ENCODE results near the gene KCNQ2. TPM values are rescaled to one million over a fixed set of nuclear protein-coding genes. Genes with fewer than 3 reads are reported as not detected.

KCNQ2 gene
- total and polyA plus RNA-seq, 4 donors: not detected

DNA sequence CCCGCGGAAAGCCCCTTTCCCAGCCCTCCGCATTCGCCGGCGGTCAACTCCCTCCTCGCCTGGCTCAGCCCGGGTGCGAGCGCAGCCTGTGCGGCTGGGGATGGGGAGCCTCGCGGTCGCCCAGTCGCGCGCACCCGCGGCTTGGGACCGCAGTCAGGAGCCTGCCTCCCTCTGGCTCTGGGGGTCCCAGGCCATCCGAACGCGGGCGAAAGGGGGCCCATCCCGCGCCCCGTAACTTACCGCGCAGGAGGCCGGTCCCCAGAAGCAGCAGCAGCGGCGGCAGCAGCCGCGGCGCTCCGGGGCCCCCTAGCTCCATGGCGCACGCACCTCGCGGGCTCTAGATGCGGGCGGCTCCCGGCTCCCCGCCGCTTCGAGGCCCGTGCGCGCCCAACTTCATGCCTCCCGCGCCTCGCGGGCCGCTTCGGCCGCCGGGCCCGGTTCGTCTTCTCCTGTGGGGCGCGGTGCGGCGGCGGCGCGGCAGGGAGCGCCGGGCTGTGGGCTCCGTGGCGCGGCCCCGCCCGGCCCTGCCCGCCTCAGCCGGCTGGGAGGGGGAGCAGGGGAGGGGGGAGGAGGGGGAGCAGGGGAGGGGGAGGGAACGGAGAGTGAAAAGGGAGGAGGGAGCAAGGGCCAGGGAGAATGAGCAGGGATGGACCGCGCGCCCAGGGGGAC, 111.5 kb downstream of the KCNQ2 start, which contains the start of gene CHRNA4:
Gene CHRNA4, minus strand, starts transcription at position 500 of the 669 bp plus-strand sequence. Its CDS starts 184 bp downstream, at position 316.
- H3K4me3 ChIP-seq (ENCODE audit: low read length in 2 of 2): no peak within 1 kb of the TSS
- 1% methylated on average over 57 to 77 of the region's 79 CpGs for WGBS, 2 donors
- no peaks in the 10 kb centered on the region for H3K4me1 ChIP-seq (ENCODE audit: control insufficient read depth in 1 of 2, insufficient read depth in 2 of 2, low read length in 2 of 2)
- intact Hi-C loops (cut with DNase I): no loop called here
- H3K27ac ChIP-seq (ENCODE audit: low read depth in 1 of 2, low read length in 2 of 2): no peak within 1 kb of the TSS
- ATAC-seq (ENCODE audit: low FRiP score) (no peak), DNase-seq (no peak)
- no peaks in the 10 kb centered on the region for H3K27me3 ChIP-seq (ENCODE audit: control insufficient read depth in 1 of 2, insufficient read depth in 2 of 2, low read length in 1 of 2)
- no peaks in the 10 kb centered on the region for H3K36me3 ChIP-seq (ENCODE audit: control insufficient read depth in 1 of 2, insufficient read depth in 2 of 2, low read length in 1 of 2)
- H3K9me3 ChIP-seq (ENCODE audit: control insufficient read depth, low read length): no peaks in the 10 kb centered on the region

- Histone ChIP-seq H3K4me1 (ENCODE audit: control insufficient read depth in 1 of 2, insufficient read depth in 2 of 2, low read length in 2 of 2) (no peaks in the 10 kb centered on the region), H3K27ac (ENCODE audit: low read depth in 1 of 2, low read length in 2 of 2) (no peak overlapping the region), H3K9me3 (ENCODE audit: control insufficient read depth, low read length) (no peaks in the 10 kb centered on the region), H3K36me3 (ENCODE audit: control insufficient read depth in 1 of 2, insufficient read depth in 2 of 2, low read length in 1 of 2) (no peaks in the 10 kb centered on the region), H3K27me3 (ENCODE audit: control insufficient read depth in 1 of 2, insufficient read depth in 2 of 2, low read length in 1 of 2) (no peaks in the 10 kb centered on the region), H3K4me3 (ENCODE audit: low read length in 2 of 2) (no peak overlapping the region)
- ATAC-seq (ENCODE audit: low FRiP score) (no peak), DNase-seq (no peak)
- intact Hi-C loops (cut with DNase I): no loop called here
- WGBS, 2 donors: 21 to 22% methylated on average over 28 to 38 of the region's 38 CpGs
Observed at GRCh38 chr20:63359937-63360849, 112.3 kb downstream of the KCNQ2 start.

DNA sequence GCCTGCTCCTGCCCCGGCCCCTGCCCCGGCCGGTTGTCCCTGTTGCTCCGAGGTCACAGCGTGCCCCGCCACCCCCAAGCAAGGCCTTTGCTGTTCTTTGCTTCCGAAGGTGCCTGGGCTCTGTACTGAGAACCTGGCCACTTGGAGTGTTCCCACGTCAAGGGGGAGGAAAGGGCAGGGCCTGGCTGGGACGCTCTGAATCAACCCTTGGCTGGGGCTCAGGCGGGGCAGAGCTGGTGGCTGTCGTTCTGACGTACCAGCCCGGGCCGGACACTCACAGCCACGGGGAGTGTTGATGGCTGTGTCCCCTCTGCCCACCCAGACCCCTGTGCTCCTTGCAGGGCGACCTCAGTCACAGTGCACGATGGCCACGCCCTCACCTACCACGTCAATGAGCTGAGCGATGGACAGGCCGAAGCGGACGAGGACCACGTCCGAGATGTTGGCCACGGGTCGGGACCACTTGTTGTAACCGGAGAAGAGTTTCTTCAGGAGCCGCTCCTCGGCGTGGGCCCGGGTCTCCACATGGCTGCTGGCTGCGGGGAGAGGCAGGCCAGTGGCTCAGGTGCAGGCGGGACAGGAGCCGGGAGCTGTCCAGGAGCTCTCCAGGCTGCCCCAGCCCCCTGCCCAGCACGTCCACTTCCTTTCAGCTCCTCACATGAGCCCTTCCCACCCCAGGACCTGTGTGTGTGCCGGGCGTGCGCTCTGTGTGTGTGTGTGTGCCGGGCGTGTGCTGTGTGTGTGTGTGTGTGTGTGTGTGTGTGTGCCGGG, 113.1 kb downstream of the KCNQ2 start:
- no peak for ATAC-seq (ENCODE audit: low FRiP score)
- Histone ChIP-seq H3K4me3 (ENCODE audit: low read length in 2 of 2) (no peak overlapping the region), H3K27ac (ENCODE audit: low read depth in 1 of 2, low read length in 2 of 2) (no peak overlapping the region), H3K4me1 (ENCODE audit: control insufficient read depth in 1 of 2, insufficient read depth in 2 of 2, low read length in 2 of 2) (no peaks in the 10 kb centered on the region), H3K27me3 (ENCODE audit: control insufficient read depth in 1 of 2, insufficient read depth in 2 of 2, low read length in 1 of 2) (no peaks in the 10 kb centered on the region), H3K9me3 (ENCODE audit: control insufficient read depth, low read length) (no peaks in the 10 kb centered on the region), H3K36me3 (ENCODE audit: control insufficient read depth in 1 of 2, insufficient read depth in 2 of 2, low read length in 1 of 2) (no peaks in the 10 kb centered on the region)
- intact Hi-C loops (cut with DNase I): no loop called here
- 76 to 77% methylated on average over 42 of the region's 42 CpGs for WGBS, 2 donors
- DNase-seq: no peak

- Histone ChIP-seq H3K9me3 (ENCODE audit: control insufficient read depth, low read length) (no peaks in the 10 kb centered on the region), H3K4me3 (ENCODE audit: low read length in 2 of 2) (no peak overlapping the region), H3K36me3 (ENCODE audit: control insufficient read depth in 1 of 2, insufficient read depth in 2 of 2, low read length in 1 of 2) (no peaks in the 10 kb centered on the region), H3K27me3 (ENCODE audit: control insufficient read depth in 1 of 2, insufficient read depth in 2 of 2, low read length in 1 of 2) (no peaks in the 10 kb centered on the region), H3K27ac (ENCODE audit: low read depth in 1 of 2, low read length in 2 of 2) (no peak overlapping the region), H3K4me1 (ENCODE audit: control insufficient read depth in 1 of 2, insufficient read depth in 2 of 2, low read length in 2 of 2) (no peaks in the 10 kb centered on the region)
- no peak for DNase-seq
- WGBS, 2 donors: 72 to 73% methylated on average over 26 of the region's 26 CpGs
- ATAC-seq (ENCODE audit: low FRiP score): no peak
- intact Hi-C loops (cut with DNase I): no loop called here
Observed at GRCh38 chr20:63357921-63358905, 114.2 kb downstream of the KCNQ2 start.

DNA sequence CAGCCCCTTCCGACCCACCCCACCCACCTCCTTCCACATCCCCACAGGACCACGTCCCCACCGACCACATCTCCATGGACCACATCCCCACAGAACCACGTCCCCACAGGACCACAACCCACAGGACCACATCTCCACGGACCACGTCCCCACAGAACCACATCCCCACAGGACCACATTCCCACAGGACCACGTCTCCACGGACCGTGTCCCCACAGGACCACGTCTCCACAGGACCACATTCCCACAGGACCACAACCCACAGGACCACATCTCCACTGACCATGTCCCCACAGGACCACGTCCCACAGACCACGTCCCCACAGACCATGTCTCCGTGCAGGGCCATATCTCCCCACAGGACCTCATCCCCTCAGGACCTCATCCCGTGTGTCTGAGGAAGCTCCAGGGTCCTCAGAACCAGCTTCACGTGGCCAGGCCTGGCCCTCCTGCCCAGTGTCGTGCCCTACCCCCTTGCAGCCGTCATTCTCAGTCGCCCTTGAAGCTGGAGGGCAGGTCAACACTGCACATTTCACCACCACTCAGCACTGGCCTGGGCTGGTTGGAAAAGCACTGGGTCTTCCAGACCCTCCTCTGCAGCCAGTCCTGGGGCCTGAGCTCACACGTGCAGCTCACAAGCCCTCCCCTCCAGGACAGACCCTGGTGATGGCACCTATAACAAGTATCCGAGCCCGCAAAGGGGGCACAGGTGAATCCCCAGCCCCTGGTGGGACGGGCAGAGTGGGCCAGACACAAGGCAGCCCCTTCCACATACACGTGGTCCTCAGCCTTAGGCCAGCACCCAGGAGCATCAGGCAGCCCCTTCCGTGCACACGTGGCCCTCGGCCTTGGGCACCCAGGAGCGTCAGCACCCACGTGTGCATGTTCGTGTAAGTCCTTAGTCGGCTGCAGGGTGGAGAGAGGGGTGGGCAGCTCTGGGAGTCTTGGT, 115.2 kb downstream of the KCNQ2 start:
- ATAC-seq (ENCODE audit: low FRiP score): no peak
- no peaks in the 10 kb centered on the region for H3K27me3 ChIP-seq (ENCODE audit: control insufficient read depth in 1 of 2, insufficient read depth in 2 of 2, low read length in 1 of 2)

DNA sequence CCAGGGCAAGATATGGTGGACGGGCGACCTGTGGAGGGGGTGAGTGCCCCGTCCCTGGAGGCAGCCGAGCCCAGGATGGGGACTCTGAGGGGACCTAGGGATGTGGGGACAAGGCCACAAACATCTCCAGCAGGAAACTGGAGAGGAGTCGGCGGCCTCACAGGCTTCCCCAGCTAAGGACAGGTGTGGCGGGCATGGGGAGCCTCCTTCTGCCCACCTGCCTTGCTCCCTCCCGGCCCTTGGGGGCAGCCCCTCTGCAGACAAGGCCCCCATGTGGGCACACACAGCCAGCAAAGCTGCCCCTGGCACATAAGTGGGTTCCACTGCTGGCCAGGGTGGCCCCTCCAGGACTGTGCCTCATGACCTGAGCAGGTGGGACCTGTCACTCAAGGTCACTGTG, 115.9 kb downstream of the KCNQ2 start:
- DNase-seq (no peak), ATAC-seq (ENCODE audit: low FRiP score) (no peak)
- H3K9me3 ChIP-seq (ENCODE audit: control insufficient read depth, low read length): no peaks in the 10 kb centered on the region
- WGBS, 2 donors: 87 to 89% methylated on average over 8 of the region's 8 CpGs
- no peaks in the 10 kb centered on the region for H3K4me1 ChIP-seq (ENCODE audit: control insufficient read depth in 1 of 2, insufficient read depth in 2 of 2, low read length in 2 of 2)
- no peak overlapping the region for H3K4me3 ChIP-seq (ENCODE audit: low read length in 2 of 2)
- H3K27ac ChIP-seq (ENCODE audit: low read depth in 1 of 2, low read length in 2 of 2): no peak overlapping the region
- no peaks in the 10 kb centered on the region for H3K27me3 ChIP-seq (ENCODE audit: control insufficient read depth in 1 of 2, insufficient read depth in 2 of 2, low read length in 1 of 2)
- no peaks in the 10 kb centered on the region for H3K36me3 ChIP-seq (ENCODE audit: control insufficient read depth in 1 of 2, insufficient read depth in 2 of 2, low read length in 1 of 2)
- intact Hi-C loops (cut with DNase I): no loop called here

More for the DNA sequence above, 115.2 kb downstream of the KCNQ2 start:
- Histone ChIP-seq H3K4me3 (ENCODE audit: low read length in 2 of 2) (no peak overlapping the region), H3K27ac (ENCODE audit: low read depth in 1 of 2, low read length in 2 of 2) (no peak overlapping the region), H3K36me3 (ENCODE audit: control insufficient read depth in 1 of 2, insufficient read depth in 2 of 2, low read length in 1 of 2) (no peaks in the 10 kb centered on the region), H3K9me3 (ENCODE audit: control insufficient read depth, low read length) (no peaks in the 10 kb centered on the region), H3K4me1 (ENCODE audit: control insufficient read depth in 1 of 2, insufficient read depth in 2 of 2, low read length in 2 of 2) (no peaks in the 10 kb centered on the region)
- intact Hi-C loops (cut with DNase I): no loop called here
- WGBS, 2 donors: 77 to 78% methylated on average over 28 to 30 of the region's 30 CpGs
- no peak for DNase-seq

DNA sequence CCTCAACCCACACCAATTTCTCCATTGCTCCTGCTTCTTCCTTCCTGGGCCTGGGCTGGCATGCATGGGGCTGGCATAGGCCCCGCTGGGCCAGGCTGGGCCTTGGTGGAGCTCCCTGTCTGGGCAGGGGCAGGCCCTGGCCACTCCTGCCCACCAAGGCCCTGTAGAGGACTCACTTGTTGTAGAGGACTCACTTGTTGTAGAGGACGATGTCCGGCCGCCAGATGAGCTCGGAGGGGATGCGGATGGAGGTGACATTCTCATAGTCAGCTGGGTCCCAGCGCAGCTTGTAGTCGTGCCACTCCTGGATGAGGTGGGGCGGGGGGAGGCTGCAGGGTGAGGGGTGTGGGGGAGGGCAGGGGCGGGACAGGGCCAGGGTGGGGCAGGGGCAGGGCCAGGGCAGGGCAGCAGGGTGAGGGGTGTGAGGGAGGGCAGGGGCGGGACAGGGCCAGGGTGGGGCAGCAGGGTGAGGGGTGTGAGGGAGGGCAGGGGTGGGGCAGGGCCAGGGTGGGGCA, 116.6 kb downstream of the KCNQ2 start:
- Histone ChIP-seq H3K27ac (ENCODE audit: low read depth in 1 of 2, low read length in 2 of 2) (no peak overlapping the region), H3K9me3 (ENCODE audit: control insufficient read depth, low read length) (no peaks in the 10 kb centered on the region), H3K4me1 (ENCODE audit: control insufficient read depth in 1 of 2, insufficient read depth in 2 of 2, low read length in 2 of 2) (no peaks in the 10 kb centered on the region), H3K4me3 (ENCODE audit: low read length in 2 of 2) (no peak overlapping the region), H3K27me3 (ENCODE audit: control insufficient read depth in 1 of 2, insufficient read depth in 2 of 2, low read length in 1 of 2) (no peaks in the 10 kb centered on the region), H3K36me3 (ENCODE audit: control insufficient read depth in 1 of 2, insufficient read depth in 2 of 2, low read length in 1 of 2) (no peaks in the 10 kb centered on the region)
- WGBS, 2 donors: 89 to 90% methylated on average over 9 to 11 of the region's 11 CpGs
- no peak for ATAC-seq (ENCODE audit: low FRiP score)
- no peak for DNase-seq
- intact Hi-C loops (cut with DNase I): no loop called here
